WTC11 (cell line): Measurements from ENCODE around the gene SPATA18. TPM values are rescaled to one million over a fixed set of nuclear protein-coding genes. Genes with fewer than 3 reads are reported as not detected.

Experiments
- total RNA-seq: library from RNA; stranded (reverse); gene quantifications from 3 replicates; pipeline ENCODE4 v1.2.3, GENCODE V29; 2021

SPATA18 gene
- total RNA-seq, 1 experiment from 2014 or later = 6.6 TPM

Other genes starting within 250 kb of the SPATA18 start
- 33.3 to 36.2 TPM (median 34.3 TPM) in 3 replicates for gene DCUN1D4, start 208.2 kb upstream of the SPATA18 start, total RNA-seq
- gene LRRC66, start 30.9 kb upstream of the SPATA18 start, total RNA-seq = 0.07 to 0.16 TPM in 2 of 3 replicates, not detected in the other
- gene SGCB, start 13.0 kb upstream of the SPATA18 start, total RNA-seq = 26.0 to 28.2 TPM (median 27.6 TPM) in 3 replicates